GM11168 (cell line): ENCODE results near the gene PPP6R3.
"Not testable (repeated sequence)": the region's sequence is repeated elsewhere in the genome, so short reads cannot be mapped to it uniquely, and the experiment has no call there.

Experiments
- in situ Hi-C: fragments of 300-500 bp; cut with MboI; formaldehyde crosslinking; loops from one replicate; pipeline ENCODE4 v1.12.0; 2022; ENCODE audit warnings: low sequenced_read_pairs; ENCODE audit not compliant: unreplicated experiment

PPP6R3 gene

DNA sequence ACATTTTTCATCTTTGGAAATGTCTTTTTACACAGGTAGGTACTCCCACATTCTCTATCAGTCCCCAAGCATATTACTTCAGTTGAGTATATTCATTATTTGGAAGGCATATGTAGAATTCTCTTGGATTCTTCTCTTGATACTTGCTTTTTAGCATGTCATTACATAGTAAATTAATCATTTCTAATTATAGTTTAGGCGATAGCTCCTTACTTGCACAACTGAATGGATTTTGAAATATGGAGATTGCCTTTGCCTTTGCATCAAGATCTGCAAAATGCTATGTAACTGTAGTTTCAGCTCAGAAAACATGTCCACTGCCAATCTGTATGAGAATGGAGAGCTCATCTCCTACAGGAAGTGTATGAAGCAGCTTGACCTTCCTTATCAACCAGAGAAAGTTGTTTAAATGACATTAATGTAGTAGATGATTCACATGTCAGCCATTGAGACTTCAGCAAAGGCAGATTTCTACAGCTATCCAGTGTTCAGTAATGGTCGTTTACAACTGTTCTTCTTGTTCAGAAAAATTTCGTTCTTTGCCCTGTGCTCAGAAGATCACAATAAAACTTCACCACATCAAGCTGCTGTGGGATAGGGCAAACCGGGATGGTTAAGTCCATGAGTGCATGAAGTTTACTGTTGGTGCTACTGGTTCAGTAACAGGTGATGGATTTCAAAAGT lies 61.6 kb downstream of the PPP6R3 start:
- in situ Hi-C loops, result no loop called here

GRCh38 chr11:68523033-68523432 lies 62.5 kb downstream of the PPP6R3 start:
- in situ Hi-C loops, result no loop called here

- in situ Hi-C loops, result no loop called here
Measured at GRCh38 chr11:68523743-68524142, 63.2 kb downstream of the PPP6R3 start.

DNA sequence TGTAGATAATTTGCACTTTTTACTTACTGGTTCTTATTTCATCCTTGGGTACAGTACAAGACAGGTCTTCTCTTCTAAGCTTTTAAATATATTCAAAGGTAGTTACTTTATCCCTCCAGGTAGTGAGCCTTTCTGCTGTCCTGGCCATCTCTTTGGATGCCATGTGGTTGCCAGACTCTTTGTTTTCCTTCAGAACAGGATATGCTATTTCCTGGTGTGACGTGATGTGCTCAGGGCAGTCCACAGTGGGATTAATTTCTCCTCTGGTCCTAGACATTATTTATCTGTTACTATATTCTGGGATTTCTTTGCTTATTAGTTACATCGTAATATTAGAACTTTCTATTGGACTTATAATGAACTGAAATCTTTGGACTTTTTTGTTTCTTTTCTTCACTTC lies 63.7 kb downstream of the PPP6R3 start:
- in situ Hi-C loops, result no loop called here

DNA sequence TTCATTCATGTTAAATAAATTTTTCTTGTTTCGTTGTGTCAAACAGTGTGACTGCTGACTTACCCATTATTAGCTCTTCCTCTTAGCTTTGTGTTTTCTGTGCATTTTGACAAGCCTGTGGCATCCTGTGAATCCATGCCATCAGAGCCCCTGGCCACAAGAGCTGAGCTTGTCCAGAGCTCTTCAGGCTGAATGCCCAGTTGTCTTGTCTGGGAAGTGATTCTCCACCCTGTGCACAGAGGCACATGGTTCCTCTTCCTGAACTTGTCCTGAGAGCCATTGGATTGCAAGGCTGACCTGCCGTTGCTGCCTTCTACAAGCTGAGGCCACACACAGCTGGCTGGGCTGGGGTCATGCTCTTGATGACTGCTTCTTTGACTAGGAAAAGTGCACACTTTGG lies 64.1 kb downstream of the PPP6R3 start:
- in situ Hi-C loops, result no loop called here

GRCh38 chr11:68525336-68525735 lies 64.8 kb downstream of the PPP6R3 start:
- in situ Hi-C loops, result no loop called here

- in situ Hi-C loops, result no loop called here
Measured at GRCh38 chr11:68525930-68526329, 65.4 kb downstream of the PPP6R3 start.

DNA sequence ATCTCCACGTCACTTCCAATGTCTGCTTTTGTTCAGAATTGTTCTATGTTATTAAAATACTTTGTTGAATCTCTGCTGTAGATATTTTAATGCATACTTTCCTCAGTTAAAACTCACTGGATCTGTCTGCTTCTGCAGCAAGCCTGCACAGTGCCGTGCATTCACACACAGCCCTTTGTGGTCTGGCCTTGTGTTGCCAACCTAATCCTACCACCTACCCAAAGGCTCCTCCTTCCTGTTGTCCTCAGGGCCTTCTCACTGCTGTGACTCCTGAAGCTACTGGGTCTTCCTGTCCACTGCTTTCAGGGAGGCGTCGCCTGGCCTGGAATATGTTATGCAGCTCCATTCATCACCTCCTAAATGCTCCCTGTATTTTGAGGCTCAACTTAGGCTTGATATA lies 67.0 kb downstream of the PPP6R3 start:
- in situ Hi-C loops, result no loop called here

DNA sequence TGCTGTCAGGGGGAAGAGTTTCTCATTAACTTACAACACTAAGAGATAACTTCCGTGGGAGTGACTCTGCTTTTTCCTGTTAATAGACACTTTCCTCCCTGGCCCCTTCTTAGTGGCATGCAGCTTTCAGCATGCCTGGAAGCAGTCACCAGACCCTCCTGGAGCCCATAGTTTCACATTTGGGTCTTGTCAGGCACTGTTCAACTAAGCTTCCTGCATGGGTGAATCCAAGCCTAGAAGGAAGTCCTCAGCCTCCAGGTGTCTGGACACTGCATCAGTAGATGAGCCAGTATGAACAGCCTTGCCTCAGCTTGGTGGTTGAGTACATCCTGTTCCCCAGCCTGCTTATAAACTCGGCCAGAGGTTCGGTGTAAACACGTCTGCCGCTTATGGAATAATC lies 68.1 kb downstream of the PPP6R3 start:
- in situ Hi-C loops, result no loop called here

- in situ Hi-C loops, result no loop called here
Measured at GRCh38 chr11:68531129-68531693, 70.7 kb downstream of the PPP6R3 start.

DNA sequence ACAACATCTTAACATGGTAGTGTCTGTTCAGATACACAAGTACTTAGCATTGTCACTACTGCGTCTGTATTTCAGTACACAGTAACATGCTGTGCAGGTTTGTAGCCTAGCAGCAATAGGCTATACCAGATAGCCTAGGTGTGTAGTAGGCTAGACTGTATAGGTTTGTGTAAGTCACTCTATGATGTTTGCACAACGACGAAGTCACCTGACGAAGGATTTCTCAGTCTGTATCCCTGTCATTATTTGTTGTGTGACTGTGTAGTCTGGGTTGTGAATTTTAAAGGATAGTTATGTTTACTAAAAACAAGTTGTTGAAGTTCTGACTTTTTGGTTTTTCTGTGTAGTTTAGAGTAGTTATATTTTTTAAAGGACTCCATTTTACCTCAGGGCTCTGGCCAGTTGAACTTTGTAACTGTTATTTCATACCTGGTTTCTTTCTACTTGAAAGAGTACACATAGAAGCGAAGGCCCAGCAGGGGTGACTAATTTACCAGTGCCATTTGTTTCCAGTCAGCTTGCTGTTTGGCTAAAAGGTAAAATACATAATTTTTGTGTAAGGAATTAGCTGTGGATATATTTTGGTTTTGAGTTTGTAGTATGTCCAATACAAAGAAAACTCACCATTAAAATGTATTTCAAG lies 72.3 kb downstream of the PPP6R3 start:
- in situ Hi-C loops, result no loop called here

DNA sequence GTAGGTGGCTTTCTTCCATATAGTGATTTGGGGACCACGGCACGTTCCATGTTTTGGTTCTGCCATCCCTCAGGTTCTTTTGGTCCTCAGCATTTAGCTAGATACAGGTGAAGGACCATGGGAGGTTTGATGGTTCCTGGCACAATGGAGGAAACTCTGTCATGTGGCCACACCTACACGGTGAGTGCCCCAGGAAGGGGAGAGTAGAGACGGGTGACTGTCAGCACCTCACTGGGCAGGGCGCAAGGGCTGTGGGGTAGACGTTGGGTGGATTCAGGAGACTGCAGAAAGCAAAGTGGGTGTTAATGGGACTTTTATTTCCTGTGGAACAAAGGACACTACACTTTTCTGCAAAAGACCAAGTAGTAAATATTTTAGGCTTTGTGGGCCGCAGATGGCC lies 73.4 kb downstream of the PPP6R3 start:
- in situ Hi-C loops, result no loop called here

DNA sequence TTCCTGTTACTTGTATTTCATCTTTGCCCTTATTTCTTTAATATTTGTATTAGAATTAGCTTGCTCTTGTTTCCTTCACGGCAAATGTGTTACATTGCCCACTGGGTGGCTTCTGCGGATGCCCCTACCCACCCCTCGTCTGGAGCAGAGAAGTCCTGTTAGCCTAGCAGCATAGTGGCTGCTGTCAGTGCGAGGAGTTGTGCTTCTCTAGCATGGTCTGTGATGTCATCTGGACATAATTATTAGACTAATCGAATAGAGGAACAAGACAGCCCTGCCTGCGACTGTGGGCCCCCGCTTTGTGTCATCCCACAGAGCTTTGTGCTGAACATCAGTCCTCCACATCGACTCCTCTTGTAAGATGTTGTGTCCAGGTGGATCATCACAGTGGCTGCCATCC lies 74.5 kb downstream of the PPP6R3 start:
- in situ Hi-C loops, result no loop called here

DNA sequence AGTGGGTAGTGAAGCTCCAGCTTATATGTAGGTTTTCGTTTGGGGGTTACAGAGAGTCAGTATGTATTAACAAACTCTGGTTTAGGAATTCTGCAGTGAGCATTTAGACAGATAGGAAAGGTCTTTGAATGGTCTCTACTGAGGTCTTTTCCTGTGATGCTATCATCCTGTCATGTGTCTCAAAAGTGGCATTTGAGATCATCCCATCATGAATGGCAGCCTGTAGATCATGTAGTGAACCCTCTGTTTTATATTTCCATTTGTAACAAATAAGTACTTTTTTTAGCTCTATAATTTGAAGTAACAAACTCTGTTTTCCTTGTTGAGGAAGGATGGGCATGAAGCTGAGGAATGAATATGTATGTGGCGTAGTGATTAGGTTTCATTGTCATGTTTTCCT lies 76.2 kb downstream of the PPP6R3 start:
- in situ Hi-C loops, result no loop called here

DNA sequence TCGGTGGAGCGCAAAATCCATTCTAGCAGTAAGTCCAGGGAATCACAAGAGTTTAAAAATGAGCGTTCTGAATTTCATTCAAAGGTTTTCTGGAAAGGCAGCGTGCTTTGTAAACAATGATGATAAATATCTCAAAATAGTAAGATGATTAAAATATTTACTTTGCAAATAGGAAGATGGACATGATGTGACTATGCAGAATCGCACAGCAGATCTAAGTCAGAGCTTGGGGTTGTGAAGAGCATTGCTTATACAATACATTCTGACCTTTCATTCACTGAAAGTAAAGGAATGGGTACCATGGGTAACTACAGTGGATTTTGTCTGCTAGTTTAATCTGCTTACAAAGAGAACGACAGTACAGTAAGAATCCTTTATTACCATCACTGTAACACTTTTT lies 77.5 kb downstream of the PPP6R3 start:
- in situ Hi-C loops, result no loop called here

DNA sequence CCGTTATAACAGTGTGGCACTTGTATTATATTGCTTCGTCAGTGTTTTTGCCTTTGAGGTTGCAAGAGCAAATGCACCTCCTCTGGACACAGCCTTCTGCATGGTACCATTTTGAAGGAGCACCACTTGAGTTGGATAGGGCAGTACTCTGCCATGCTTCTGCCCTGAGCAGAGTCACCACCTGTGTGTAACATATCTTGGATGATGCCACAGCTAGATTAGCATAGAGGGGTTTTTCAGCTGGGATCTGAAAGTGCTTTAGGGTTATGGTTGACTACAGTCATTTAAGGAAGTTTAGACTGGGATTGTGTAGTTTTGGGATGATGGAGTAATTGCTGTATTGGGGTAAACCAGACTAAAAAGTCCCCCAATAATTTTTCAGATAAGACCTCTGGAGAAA lies 78.8 kb downstream of the PPP6R3 start:
- in situ Hi-C loops, result no loop called here

- in situ Hi-C loops, result not testable (repeated sequence)
Measured at GRCh38 chr11:68540504-68540903, 80.0 kb downstream of the PPP6R3 start.

DNA sequence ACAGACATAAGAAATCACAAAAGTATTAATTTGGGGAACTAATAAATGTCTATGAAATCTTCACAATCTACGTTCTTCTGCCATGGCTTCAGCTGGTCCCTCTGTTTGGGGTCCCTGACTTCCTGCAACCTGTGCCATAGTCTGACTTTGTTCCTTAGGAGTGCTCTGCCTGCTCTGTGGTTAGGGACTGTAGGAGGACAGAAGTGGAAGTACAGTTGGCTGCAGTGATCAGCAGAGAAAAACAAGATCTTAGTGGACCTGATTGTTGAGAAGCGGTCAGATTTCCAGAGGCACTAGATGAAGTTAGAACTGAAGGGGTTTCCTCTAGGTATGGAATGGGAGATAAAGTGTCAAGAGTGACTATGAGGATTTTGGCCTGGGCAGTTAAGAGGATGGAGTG lies 80.6 kb downstream of the PPP6R3 start:
- in situ Hi-C loops, result no loop called here

GRCh38 chr11:68541991-68542390 lies 81.4 kb downstream of the PPP6R3 start:
- in situ Hi-C loops, result no loop called here

DNA sequence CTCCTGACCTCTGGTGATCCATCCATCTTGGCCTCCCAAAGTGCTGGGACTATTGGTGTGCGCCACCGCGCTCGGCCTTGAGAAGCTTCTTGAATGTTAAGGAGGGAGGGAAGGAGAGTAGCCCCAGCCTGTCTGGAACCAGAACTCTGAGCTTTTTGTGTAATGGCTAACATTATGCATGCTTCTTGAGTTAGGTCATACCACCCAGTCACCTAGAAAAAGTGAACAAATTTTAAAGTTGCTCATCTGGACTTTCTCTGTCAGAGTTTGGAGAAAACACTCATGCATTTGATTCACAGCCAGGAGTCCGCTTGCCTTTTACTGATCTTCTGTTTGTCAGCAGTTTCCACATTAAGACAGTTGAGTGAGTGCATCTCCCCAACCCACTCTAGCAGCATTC lies 82.1 kb downstream of the PPP6R3 start:
- in situ Hi-C loops, result no loop called here

- in situ Hi-C loops, result no loop called here
Measured at GRCh38 chr11:68543594-68543993, 83.0 kb downstream of the PPP6R3 start.

- in situ Hi-C loops, result no loop called here
Measured at GRCh38 chr11:68545347-68545746, 84.8 kb downstream of the PPP6R3 start.
